GM21528 (cell line): ENCODE results near the gene MAML2.

Source experiments
- ATAC-seq: cut with Tn5 transposase; IDR thresholded peaks from one replicate; pipeline ENCODE4 v1.9.1; 2021; ENCODE audit warnings: mild to moderate bottlenecking, moderate library complexity; ENCODE audit not compliant: unreplicated experiment, low FRiP score

The MAML2 gene

DNA sequence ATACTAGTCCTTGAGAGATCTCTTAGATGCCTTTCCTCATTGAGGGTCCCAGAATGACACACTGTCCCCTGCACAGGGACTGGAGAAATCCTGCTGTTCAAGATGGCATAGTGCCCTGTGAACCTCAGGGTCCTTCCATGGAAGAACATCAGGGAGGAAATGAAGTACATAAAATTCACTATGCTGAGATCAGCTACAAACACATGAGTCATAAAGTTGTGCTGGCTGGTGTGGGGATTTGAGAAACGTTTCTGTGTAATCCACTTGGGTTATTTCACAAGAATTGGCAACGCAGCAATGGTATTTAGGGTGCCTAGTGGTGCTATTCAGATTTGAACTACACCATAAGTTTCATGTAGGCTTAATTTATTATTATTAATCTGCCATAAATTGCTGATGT lies 174.4 kb downstream of the MAML2 start:
- no peak for ATAC-seq

DNA sequence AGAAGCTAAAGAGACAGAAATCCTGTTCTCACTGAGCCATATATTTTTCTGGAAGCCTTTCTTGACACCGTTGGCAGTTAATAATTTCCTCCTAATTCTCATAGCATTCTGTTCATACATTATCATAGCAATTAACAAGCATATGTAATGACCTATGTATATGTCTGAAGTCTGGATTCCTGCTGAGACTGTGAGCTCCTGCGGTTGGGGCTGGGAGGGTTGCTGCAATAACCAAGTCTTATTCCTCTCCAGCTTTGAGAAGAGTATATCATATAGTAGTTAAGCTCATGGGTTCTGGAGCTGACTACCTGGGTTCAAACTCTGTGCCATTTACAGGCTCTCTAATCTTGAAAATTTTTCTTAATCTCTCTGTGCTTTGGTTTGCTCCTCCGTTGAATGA lies 175.2 kb downstream of the MAML2 start:
- no peak for ATAC-seq

DNA sequence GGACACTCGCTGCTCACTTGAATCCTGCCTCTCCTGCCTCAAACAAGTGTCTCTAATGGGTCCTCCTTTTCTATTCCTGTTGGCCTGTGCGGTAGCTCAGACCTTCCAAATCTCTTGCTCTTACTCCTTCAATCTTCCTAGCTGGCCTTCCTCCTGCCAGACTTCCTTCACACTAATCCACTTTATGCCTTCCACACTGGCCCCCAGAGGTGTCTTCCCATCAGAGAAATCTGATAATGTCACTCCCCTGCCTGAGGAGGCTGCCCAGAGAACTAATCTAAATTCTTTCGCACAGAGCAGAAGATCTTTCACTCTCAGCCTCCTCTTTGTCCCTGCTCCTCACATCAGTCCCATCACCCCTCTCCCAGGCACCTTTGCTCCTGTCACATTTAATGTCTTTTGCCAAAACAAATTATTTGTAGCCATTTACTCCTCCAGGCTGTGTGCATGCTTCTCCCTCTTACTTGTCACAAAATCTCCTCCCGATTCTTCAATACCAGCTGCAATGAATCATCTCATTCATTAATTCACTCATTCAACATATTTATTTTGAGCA lies 175.7 kb downstream of the MAML2 start:
- ATAC-seq, result no peak

DNA sequence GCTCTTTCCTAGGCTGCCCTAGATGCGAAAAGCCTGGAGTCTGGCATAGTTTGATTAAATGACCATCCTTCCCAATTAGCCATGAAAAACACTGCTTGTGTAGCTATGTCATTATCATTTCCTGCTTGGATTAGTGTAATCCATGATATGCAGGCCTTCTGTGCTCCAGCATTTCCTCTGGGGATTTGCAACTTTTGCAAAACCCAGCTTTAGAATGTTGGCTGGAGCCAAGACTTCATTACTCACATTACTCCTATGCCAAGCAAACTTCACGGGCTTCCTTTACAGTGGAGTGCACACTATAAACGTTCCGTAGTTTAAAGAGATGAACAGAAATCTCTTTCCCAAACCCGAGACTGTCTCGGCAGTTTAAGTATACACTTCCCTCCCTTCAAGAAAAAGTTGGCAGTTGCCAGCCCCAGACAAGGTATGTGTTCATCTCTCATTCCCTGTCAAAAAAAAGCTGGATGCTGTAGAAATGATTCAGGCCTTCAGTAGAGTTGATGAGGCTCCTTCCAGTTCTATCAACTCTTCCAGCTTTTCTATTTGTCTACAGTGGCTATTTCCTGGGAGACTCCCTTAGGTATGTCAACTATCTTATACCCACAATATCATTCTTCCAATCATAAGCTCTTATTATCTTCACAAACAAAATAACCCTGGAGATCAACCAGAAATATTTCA lies 180.0 kb downstream of the MAML2 start:
- ATAC-seq, result no peak

DNA sequence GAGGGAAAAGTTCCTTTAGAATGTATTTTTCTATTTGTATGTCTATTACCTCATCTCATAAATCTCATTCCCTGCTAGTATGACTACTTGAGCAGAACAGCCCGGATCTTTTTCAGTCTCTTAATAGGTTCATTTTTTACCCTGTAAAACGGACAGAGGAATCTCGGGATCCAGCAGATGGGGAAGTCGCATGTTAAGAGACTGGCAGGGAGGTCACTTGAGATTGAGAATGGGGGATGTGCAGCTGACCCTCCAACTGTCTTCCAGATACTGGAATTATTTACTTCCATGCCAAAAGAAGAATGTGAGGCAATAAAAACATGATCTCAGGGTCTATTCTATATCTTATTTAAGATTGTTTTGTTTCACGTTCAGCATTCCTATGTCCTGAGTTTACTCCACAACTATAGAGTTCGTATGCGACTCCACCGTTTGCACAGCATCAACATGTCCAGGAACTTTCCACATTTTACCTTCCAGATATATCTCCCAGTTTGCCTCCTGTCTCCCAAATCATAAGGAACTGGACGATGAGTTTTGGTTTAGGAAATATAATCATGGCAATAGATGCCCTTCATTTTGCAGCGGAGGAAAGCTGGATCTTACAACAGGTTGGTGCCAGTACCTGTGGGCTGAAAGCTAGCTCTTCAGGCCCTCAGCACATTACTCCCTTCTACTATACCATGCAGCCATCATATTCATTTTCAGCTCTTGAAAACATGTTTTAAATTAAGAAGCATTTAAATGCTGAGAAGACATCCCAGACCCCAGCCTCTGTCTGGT lies 181.5 kb downstream of the MAML2 start:
- ATAC-seq, result no peak

DNA sequence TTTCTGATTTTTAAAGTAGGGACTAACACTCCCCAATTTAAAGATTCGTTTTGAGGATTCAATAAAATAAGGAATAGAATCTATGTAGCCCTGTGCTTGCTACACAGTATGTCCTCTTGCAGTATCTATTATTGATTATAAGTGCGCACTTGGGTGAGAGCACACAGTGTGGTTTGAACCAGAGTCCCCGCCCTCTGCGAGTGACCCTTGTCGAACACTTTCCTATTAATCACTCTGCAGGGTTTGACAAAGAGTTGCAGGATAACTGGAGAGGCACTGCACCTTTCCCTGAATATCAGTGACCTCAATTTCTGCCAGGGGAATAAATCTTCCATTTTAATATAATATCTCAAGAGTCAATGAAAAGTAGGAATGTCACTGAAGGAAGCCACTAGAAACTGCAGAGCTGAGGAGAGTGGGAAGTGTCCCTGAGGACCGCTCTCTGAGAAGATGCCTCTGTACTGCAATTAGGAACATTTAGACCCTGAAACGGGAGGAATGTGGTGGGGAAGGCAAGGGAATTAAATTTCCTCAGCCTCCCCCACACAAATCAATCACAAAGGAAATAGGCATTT lies 182.2 kb downstream of the MAML2 start:
- no peak for ATAC-seq

GRCh38 chr11:96159968-96160367 lies 183.0 kb downstream of the MAML2 start:
- ATAC-seq, result no peak

GRCh38 chr11:96158126-96158525 lies 184.9 kb downstream of the MAML2 start:
- no peak for ATAC-seq

DNA sequence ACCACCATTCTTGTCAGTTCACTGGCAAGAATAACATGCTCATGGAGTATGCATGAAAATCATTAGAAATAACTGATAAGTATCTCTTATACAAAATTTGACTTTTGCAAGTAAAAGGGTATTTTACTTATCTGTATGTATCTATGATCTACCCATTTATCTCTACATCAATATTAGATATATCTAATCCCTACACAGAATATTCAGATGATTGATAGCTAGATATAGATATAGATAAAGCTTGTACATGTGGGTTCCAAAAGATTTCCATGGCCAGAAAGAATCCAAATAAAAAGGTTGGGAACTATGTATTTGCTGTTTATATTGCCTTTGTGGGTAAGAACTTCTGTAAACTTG lies 185.5 kb downstream of the MAML2 start:
- ATAC-seq, result no peak

DNA sequence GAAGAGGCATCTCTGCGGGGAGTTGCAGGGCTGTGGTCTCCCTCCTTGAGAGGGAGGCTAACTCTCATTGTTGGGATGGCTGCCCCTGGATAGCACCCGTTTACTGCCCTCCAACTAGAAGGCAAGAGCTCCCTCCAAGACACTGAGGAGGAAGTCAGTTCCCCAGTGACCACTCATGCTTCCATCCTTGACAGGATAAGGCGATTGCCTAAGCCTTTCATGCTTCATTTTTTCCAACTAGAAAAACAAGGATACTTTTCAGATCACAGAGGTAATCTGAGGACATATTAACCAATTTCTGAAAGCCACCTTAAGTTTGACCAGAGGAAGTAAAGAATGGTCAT lies 186.6 kb downstream of the MAML2 start:
- ATAC-seq, result no peak

GRCh38 chr11:96155627-96156378 lies 187.2 kb downstream of the MAML2 start:
- no peak for ATAC-seq

DNA sequence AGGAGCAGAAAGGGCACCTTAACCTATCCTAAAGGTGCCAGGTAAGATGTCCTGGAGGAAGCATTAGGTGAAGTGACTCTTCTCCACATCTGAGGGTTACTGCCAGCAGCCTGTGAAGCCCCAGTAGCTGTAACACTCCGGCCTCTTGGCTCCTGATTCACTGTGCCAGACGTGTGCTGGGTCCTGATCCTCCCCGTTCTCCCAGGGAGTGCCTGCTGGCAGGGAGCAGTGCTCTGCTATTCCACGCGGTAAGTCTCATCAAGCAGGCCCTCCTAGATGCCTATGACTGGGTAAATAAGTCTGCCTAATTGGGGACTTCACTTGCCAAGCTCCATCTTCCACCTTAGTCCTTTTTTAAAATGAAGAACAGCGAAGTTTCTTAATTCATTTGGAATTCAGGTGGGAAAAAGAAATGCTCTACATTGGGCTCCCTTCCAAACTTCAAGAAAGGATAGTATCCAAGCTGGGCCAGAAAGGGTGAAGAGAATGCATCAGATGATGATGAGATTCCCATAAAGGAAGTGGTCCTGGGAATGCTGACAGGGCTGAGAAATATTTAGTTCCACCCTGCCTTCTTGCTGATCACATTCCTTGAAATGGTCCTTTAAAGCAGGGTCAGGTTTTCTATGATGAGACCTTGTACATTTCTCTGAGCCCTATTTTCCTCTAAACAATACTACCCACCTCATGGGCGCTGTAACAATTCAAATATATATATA lies 188.0 kb downstream of the MAML2 start:
- no peak for ATAC-seq

DNA sequence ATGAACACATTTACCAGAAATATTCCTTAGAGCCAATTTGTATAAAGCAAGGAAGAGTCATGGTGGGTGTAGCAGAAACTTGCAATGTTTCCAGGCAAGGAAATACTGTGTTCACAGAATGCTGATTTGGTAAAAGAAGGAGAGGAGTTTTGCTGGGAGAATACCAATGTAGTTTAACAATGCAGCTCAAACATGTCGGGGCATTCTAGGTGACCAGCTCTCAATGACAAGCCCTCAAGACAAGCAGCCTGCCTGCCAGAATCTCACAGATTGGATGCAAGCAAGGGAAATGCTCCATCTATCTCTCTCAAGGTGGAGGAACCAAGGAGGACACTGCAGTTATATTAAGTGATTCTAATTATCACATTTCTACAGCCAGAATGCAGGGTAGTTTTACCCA lies 190.4 kb downstream of the MAML2 start:
- ATAC-seq, result no peak

DNA sequence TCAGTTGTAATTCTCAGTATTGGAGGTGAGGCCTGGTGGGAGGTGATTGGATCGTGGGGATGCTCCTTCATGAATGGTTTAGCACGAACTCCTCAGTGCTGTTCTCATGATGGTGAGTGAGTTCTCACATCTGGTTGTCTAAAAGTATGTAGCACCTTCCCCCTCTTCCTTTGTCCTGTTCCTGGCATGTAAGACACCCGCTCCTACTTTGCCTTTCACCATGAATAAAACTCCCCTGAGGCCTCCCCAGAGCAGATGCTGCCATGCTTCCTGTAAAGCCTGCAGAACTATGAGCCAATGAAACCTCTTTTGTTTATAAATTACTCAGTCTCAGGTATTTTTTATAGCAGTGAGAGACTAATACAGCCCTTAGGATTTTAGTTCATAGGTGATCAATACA lies 191.5 kb downstream of the MAML2 start:
- ATAC-seq, result no peak

DNA sequence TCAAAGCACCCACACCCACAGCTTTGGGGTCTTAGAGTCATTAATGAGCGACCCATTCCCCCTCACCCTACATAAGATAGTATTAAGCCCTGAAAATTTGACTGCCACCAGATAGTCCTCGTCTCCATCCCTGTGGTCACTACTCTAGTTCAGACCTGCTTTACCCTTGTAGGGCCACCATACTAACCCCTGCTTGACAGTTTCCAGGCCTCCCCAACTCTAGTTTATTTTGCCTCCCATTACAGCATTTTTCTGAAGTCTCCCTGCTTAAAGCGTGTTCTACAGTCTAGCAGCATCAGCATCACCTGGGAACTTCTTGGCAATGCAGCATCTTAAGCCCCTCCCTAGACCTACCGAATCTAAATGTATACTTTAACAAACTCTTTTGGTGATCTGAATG lies 192.4 kb downstream of the MAML2 start:
- ATAC-seq, result no peak

GRCh38 chr11:96149743-96150555 lies 193.0 kb downstream of the MAML2 start:
- no peak for ATAC-seq

DNA sequence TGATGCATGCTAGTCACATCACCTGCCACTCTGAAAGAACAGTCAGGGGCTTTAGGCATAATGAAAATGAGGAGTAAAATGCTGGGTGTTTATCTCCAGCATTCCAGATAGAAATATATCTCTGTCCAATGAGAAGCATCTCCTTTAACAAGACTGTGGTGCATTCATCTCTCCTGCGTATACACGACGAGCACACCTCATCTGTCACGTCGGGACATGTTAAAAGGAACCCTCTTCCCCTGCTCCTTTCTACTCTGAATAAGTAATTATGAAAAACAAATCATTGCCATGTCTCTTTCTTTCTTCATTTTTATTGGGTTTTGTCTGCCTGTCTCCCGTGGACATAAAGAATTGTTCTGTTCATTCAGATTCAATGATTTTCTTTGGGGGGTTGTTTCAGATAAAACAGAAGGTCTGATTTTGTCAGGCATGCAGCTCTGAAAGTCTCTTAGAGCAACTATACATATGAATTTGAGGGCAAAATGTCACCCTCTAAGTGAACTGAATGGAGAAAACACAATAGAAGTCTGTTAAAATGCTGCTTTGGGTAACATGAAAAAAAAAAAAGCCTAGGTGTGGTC lies 195.0 kb downstream of the MAML2 start:
- no peak for ATAC-seq

DNA sequence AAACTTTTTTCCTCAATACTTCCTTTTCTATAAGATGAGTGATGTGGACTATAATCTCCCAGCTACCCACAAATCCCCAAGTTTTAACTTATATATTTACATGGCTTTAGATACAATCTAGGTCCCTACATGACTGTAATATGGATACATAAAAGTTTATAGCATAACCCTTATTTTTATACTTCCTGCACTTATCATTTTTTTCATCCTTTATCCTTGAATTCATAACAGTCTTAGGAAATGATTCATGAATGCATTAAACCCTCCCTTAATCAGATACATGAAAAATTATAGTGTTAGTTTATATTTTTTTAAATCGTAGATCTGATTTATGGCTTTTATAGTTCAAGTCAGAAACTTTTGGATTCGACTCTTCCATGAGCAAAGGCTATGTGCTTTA lies 195.8 kb downstream of the MAML2 start:
- no peak for ATAC-seq

DNA sequence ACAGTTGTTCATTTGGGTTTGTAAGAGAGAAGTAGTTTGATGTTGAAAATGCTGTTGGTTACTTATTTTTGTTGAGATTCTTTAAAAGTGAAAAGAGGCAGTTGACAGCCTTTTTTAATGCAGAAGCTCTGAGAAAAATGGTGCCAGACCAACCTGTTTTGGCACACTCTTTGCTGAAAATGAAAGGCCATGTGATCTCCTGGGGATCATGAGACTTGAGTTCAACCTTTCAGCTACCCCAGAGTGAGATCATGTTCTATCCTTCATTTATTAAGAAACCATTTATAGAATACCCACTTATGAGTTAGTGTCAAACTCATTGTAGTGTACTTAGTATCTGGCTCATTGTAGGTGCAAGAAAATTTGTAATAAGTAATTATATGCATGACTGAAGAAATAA lies 196.2 kb downstream of the MAML2 start:
- ATAC-seq, result no peak
